Central memory CD8-positive, alpha-beta T cell (primary cell): ENCODE data around the gene SPNS3.

Source experiments
- ATAC-seq: fragments of 150-1000 bp; cut with Tn5 transposase; replicated peaks from 2 replicates; pipeline ENCODE4 v1.10.0; 2022; ENCODE audit warnings: mild to moderate bottlenecking, moderate FRiP score, moderate number of reproducible peaks; ENCODE audit not compliant: poor library complexity, severe bottlenecking; ENCODE audit errors: extremely low read depth
- DNase-seq, 2 donors: peaks; one replicate each; pipeline ENCODE4 v3.0.0; 2021; ENCODE audit warnings: low spot score in 2 of 2
- H3K27ac Mint-ChIP-seq: one replicate; pipeline ENCODE4 v1.8.0; 2022; ENCODE audit warnings: low read depth, mild to moderate bottlenecking, moderate library complexity, mixed read lengths
- H3K27me3 Mint-ChIP-seq: one replicate; pipeline ENCODE4 v1.8.0; 2022; ENCODE audit warnings: mixed read lengths
- H3K36me3 Mint-ChIP-seq: one replicate; pipeline ENCODE4 v1.8.0; 2022; ENCODE audit warnings: mild to moderate bottlenecking, moderate library complexity, mixed read lengths; ENCODE audit not compliant: insufficient read depth
- H3K4me1 Mint-ChIP-seq: one replicate; pipeline ENCODE4 v1.8.0; 2022; ENCODE audit warnings: mixed read lengths
- H3K4me3 Mint-ChIP-seq: one replicate; pipeline ENCODE4 v1.8.0; 2022; ENCODE audit warnings: mild to moderate bottlenecking, moderate library complexity, mixed read lengths
- H3K9me3 Mint-ChIP-seq: one replicate; pipeline ENCODE4 v1.8.0; 2022; ENCODE audit warnings: mixed read lengths

The SPNS3 gene, protein sequence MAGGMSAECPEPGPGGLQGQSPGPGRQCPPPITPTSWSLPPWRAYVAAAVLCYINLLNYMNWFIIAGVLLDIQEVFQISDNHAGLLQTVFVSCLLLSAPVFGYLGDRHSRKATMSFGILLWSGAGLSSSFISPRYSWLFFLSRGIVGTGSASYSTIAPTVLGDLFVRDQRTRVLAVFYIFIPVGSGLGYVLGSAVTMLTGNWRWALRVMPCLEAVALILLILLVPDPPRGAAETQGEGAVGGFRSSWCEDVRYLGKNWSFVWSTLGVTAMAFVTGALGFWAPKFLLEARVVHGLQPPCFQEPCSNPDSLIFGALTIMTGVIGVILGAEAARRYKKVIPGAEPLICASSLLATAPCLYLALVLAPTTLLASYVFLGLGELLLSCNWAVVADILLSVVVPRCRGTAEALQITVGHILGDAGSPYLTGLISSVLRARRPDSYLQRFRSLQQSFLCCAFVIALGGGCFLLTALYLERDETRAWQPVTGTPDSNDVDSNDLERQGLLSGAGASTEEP

GRCh38 chr17:4433515-4434031 lies at the start of gene SPNS3:
Gene SPNS3, plus strand, starts transcription at chr17:4433940. Its CDS starts 28 bp downstream, at chr17:4433968.
- DNase-seq (no peak), ATAC-seq (peak; percentile 76)
- Mint-ChIP-seq H3K4me1 (peaks cover 32% of the 10 kb centered on the region), H3K27me3 (no peaks in the 10 kb centered on the region), H3K4me3 (peak within 1 kb of the TSS; percentile 34), H3K36me3 (no peaks in the 10 kb centered on the region), H3K9me3 (no peaks in the 10 kb centered on the region), H3K27ac (no peak within 1 kb of the TSS)

GRCh38 chr17:4386406-4386805 lies 47.3 kb upstream of the SPNS3 start:
- no peaks in the 10 kb centered on the region for H3K4me1 Mint-ChIP-seq
- no peaks in the 10 kb centered on the region for H3K27me3 Mint-ChIP-seq
- no peaks in the 10 kb centered on the region for H3K36me3 Mint-ChIP-seq
- H3K4me3 Mint-ChIP-seq, result no peak overlapping the region
- no peak overlapping the region for H3K27ac Mint-ChIP-seq
- DNase-seq (no peak), ATAC-seq (no peak)
- H3K9me3 Mint-ChIP-seq, result no peaks in the 10 kb centered on the region

GRCh38 chr17:4387137-4387536 lies 46.6 kb upstream of the SPNS3 start:
- Mint-ChIP-seq H3K4me3 (no peak overlapping the region), H3K9me3 (no peaks in the 10 kb centered on the region), H3K27me3 (no peaks in the 10 kb centered on the region), H3K27ac (no peak overlapping the region), H3K4me1 (no peaks in the 10 kb centered on the region), H3K36me3 (no peaks in the 10 kb centered on the region)
- DNase-seq (no peak), ATAC-seq (no peak)

GRCh38 chr17:4389079-4389478 lies 44.7 kb upstream of the SPNS3 start:
- H3K9me3 Mint-ChIP-seq, result no peaks in the 10 kb centered on the region
- peaks cover 2% of the 10 kb centered on the region for H3K36me3 Mint-ChIP-seq
- DNase-seq (no peak), ATAC-seq (no peak)
- no peak overlapping the region for H3K4me3 Mint-ChIP-seq
- no peaks in the 10 kb centered on the region for H3K27me3 Mint-ChIP-seq
- H3K27ac Mint-ChIP-seq, result no peak overlapping the region
- no peaks in the 10 kb centered on the region for H3K4me1 Mint-ChIP-seq

DNA sequence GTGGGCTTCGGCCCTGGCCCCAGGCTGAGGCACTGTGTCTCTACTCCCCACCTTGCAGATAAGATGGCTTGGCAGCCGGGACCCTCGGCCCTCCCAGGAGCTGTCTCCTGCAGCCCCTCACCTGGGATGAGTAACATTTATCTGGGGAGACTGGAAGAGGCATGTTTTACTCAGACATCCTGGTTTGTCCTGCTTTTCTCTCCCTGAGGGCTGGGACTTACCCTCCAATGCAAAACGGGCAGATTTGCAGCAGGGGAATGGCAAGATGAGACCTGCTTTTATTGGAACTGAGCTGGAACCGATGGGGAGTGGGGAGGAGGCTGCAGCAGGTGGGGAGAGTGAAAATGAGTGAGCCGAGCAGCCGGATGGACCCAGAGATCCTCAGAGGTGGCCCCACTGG lies 39.9 kb upstream of the SPNS3 start:
- DNase-seq (no peak), ATAC-seq (no peak)
- H3K27me3 Mint-ChIP-seq, result no peaks in the 10 kb centered on the region
- H3K27ac Mint-ChIP-seq, result no peak overlapping the region
- peaks cover 2% of the 10 kb centered on the region for H3K36me3 Mint-ChIP-seq
- H3K4me3 Mint-ChIP-seq, result no peak overlapping the region
- peaks cover 14% of the 10 kb centered on the region for H3K4me1 Mint-ChIP-seq
- H3K9me3 Mint-ChIP-seq, result no peaks in the 10 kb centered on the region

- no peak overlapping the region for H3K4me3 Mint-ChIP-seq
- peaks cover 2% of the 10 kb centered on the region for H3K36me3 Mint-ChIP-seq
- H3K4me1 Mint-ChIP-seq, result peaks cover 14% of the 10 kb centered on the region
These were observed 39.3 kb upstream of the SPNS3 start for GRCh38 chr17:4394208-4395110.

GRCh38 chr17:4395111-4395478 lies 38.6 kb upstream of the SPNS3 start:
- Mint-ChIP-seq H3K4me3 (no peak overlapping the region), H3K9me3 (no peaks in the 10 kb centered on the region), H3K4me1 (peaks cover 14% of the 10 kb centered on the region), H3K27me3 (no peaks in the 10 kb centered on the region), H3K27ac (no peak overlapping the region), H3K36me3 (peaks cover 2% of the 10 kb centered on the region)
- DNase-seq (no peak), ATAC-seq (no peak)

More at GRCh38 chr17:4394208-4395110, 39.3 kb upstream of the SPNS3 start:
- H3K27me3 Mint-ChIP-seq, result no peaks in the 10 kb centered on the region
- no peak for DNase-seq
- no peak for ATAC-seq
- H3K9me3 Mint-ChIP-seq, result no peaks in the 10 kb centered on the region
- H3K27ac Mint-ChIP-seq, result no peak overlapping the region

DNA sequence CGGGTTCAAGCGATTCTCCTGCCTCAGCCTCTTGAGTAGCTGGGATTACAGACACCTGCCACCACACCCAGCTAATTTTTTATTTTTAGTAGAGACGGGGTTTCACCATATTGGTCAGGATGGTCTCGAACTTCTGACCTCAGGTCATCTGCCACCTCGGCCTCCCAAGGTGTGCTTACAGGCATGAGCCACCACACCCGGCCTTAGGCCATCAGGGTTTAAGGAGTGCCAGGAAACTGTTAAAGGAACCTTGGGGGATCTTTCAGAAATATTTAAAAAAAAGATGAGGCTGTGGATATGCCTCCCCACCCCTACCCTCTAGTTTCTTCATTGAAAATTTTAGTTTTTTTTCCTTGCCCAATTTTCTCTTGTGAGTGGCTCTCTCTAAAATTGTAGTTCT lies 35.9 kb upstream of the SPNS3 start:
- Mint-ChIP-seq H3K4me1 (peaks cover 14% of the 10 kb centered on the region), H3K27me3 (no peaks in the 10 kb centered on the region), H3K27ac (no peak overlapping the region), H3K4me3 (no peak overlapping the region), H3K36me3 (peaks cover 2% of the 10 kb centered on the region), H3K9me3 (no peaks in the 10 kb centered on the region)
- no peak for ATAC-seq
- no peak for DNase-seq

GRCh38 chr17:4405038-4405669 lies 28.6 kb upstream of the SPNS3 start:
- Mint-ChIP-seq H3K27ac (no peak overlapping the region), H3K9me3 (no peaks in the 10 kb centered on the region), H3K4me1 (no peaks in the 10 kb centered on the region), H3K27me3 (no peaks in the 10 kb centered on the region), H3K4me3 (no peak overlapping the region), H3K36me3 (no peaks in the 10 kb centered on the region)
- DNase-seq (no peak), ATAC-seq (no peak)

DNA sequence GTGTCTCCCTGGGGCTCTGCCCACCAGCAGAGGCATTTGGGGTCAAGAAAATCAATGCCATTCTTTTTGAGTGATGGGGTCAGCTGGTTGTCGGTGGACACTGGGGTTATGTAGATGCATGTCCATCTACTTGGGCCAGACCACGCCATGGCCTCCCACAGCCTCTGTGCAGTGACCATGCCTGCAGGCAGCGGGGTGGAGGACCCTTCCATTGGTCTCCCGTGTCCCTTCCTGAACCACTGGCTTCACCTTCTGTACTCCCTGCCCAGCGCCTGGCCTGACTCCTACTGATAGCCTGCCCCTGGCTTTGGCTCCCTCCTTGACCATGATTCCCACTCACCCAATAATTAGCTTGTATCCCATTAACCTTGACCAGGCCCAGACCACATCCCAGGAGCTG lies 28.0 kb upstream of the SPNS3 start:
- no peak for DNase-seq
- ATAC-seq, result no peak
- Mint-ChIP-seq H3K4me1 (no peaks in the 10 kb centered on the region), H3K4me3 (no peak overlapping the region), H3K9me3 (no peaks in the 10 kb centered on the region), H3K27ac (no peak overlapping the region), H3K27me3 (no peaks in the 10 kb centered on the region), H3K36me3 (no peaks in the 10 kb centered on the region)

DNA sequence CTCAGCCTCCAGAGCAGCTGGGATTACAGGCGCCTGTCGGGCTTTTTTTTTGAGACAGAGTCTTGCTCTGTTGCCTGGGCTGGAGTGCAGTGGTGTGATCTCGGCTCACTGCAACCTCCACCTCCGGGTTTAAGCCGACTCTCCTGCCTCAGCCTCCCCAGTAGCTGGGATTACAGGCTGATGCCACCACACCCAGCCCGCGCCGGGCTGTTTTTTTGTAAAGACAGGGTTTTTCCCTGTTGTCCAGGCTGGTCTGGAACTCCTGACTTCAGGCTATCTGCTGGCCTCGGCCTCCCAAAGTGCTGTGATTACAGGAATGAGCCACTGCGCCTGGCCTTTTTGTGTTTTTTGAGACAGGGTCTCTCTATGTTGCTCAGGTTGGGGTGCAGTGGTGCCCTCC lies 27.4 kb upstream of the SPNS3 start:
- Mint-ChIP-seq H3K27ac (no peak overlapping the region), H3K4me1 (no peaks in the 10 kb centered on the region), H3K27me3 (no peaks in the 10 kb centered on the region), H3K4me3 (no peak overlapping the region), H3K36me3 (no peaks in the 10 kb centered on the region), H3K9me3 (no peaks in the 10 kb centered on the region)
- DNase-seq (no peak), ATAC-seq (no peak)

DNA sequence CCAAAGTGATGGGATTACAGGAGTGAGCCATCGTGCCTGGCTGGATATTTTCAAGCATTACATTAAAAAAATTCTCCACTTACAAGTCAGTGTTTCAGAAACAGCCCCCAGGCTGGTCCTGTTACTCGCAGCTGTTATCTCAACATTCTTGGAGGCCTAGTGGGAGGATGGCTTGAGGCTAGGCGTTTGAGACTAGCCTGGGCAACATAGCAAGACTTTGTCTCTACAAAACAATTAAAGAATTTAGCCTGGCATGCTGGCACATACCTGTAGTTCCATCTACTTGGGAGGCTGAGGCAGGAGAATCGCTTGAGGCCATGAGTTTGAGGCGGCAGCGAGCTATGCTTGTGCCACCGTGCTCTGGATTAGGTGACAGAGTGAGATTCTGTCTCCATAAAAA lies 26.5 kb upstream of the SPNS3 start:
- Mint-ChIP-seq H3K4me1 (no peaks in the 10 kb centered on the region), H3K36me3 (no peaks in the 10 kb centered on the region), H3K9me3 (no peaks in the 10 kb centered on the region), H3K27ac (no peak overlapping the region), H3K4me3 (no peak overlapping the region), H3K27me3 (no peaks in the 10 kb centered on the region)
- no peak for DNase-seq
- no peak for ATAC-seq
